Epidermal melanocyte (primary cell): Measurements from ENCODE around the gene MICAL3.

Experiments used
- DNase-seq: peaks from one replicate; pipeline ENCODE4 v3.0.0; 2011; ENCODE audit warnings: low spot score; ENCODE audit not compliant: insufficient read length

MICAL3 gene

DNA sequence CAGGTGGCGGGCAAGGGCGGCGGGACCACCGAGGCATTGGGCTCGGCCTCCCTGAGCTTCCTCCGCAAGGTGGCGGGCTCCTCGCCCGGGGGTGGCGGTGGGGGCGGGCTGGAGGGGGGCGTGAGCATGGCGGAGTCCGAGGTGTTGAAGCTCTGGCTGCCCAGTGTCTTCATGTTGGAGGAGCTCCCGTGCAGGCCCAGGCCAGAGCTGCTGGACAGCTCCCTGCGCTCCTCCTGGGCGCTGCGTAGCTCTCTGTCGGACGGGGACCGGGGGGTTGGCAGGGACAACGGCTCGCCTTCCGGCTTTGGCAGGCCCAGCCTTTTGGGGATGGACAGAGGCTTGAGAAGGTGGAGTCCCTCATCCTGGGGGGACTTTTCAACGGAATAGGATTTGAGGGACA is 206.2 kb downstream of the MICAL3 start:
- no peak for DNase-seq

DNA sequence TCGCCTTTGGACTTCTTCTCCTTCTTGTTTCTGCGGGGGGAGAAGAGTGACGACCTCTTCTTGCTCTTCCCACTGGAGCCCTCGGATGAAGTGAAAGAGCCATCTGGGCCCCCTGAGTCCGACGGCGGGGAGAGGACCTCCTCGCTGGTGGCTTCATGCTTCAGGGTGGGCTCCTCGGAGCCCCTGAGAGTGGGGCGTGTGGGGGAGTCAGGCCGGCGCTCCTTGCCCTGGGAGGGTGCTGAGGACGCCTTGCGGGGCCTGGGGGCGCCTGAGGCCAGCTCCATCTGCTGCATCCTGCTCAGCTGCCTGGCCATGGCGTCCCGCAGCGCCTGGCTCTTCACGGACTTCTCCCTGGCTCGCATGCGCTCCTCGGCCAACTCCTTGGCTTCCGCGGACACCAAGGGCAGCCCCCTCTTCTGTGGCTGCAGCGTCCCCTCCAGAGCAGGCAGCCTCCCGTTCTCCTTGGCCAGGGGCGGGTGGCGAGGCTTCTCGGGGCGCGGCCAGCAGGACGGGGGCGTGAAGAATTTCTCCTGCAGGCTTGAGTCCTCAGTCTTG is 206.8 kb downstream of the MICAL3 start:
- DNase-seq: no peak

DNA sequence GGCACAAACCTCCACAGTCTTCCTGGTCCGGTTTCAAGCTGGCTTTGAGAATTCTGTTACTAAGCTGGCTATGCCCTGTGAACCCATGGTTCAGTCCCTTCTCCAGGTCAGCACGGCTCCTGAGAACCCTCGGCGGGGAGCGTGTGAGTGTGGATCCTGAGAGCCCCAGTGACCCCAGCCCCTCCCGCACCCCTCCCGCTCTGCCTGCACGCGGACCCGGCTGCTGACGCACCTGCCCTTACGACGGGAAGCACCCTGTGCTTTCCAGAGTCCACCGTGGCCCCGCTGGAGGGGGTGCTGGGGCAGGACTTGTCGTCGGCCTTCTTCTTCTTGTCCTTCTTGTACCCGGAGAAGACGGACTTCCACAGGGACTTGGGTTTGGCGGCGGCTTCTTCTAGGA is 207.3 kb downstream of the MICAL3 start:
- DNase-seq: no peak

DNA sequence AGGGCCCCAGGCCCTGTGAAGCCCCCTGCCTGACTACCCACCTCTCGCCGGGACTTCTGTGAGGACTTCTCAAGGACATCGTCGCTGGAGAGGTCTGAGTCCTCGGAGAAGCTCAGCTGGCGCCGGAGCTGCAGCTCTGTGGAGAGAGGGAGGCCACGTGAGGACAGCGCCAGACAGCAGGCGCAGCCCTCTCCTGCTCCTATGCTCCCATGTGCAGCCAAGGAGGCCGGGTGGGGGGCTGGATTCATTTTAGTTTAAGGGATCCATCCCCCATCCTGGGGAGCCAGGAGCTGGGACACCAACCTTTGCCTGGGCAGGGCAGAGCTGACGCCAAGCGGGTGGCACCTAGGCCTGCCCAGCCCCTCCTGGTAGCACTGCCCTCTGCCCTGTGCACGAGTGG is 207.7 kb downstream of the MICAL3 start:
- DNase-seq: no peak

DNA sequence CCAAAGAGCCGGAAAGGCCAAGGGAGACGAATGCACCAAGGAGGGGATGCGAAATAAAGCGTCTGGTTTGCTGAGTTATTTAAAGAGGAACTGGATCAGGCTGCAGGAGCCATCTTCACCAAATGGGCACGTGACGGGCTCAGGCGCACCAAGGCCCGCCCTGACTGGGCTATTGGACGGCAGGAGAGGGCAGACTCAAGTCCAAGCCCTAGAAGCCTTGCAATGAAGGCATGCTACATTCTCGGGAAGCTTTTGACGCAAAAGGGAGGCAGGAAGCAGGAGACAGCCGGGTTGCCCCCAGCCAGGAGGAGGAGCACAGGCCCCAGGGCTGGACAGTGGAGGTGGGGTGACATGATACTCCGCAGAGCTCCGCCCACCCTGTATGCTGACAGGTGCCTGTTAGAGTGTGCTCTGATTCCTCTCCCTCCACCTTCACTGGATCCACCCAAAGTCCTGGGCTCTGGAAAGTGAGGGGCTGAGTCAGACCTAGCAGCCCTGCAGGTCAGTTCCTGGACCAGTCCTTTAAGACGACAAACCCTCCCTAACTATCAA is 208.6 kb downstream of the MICAL3 start:
- DNase-seq: no peak

DNA sequence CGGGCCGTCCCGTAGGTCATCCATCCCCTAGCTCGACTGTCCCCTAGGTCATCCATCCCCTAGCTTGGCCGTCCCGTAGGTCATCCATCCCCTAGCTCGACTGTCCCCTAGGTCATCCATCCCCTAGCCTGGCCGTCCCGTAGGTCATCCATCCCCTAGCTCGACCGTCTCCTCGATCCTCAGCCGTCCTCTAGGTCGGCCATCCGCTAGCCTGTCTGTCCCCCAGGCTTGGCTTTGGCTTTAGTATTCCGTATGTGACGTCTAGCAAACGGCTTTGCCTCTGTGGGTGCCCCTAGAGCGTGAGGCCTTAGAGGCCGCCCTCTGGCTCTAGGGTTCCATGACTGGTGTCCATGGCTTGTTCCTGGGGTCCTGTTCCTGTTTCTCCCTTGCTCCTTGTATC is 209.5 kb downstream of the MICAL3 start:
- DNase-seq: no peak

DNA sequence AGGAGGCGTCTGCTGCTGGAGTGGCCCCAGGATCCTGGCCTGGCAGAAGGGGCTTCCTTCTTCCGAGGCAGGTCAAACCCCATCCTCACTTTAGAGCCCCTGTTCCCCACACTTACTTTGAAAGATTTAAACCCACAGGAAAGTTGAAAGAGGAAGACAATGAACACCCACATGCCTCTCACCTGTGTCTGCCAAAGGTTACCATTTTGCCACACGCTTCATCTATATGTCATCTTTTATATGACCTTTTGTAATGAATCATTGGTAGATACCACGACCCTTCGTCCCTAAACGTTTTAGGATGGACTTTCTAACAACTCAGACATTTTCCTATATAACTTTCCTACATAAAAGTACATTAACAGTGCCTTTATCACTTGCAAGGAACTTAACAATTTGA is 210.3 kb downstream of the MICAL3 start:
- no peak for DNase-seq

DNA sequence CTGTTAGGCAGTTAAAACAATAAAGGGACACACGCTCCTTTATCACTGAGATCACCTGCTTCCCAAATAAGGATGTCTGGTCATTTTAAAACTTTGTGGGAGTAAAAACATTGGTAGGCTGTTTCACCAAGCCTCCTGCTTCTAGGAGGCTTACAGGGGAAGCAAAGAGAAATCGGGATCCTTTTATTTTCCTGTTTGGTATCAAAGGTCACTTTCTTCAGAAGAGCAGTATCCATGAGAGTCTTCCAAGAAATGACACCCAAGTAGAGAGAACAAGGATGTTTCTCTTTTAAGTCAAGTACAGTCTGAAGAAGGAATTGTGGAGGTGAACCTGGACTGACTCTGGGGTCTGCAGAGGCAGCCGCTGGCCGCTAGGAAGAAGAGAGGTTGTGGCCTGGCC is 213.2 kb downstream of the MICAL3 start:
- no peak for DNase-seq

DNA sequence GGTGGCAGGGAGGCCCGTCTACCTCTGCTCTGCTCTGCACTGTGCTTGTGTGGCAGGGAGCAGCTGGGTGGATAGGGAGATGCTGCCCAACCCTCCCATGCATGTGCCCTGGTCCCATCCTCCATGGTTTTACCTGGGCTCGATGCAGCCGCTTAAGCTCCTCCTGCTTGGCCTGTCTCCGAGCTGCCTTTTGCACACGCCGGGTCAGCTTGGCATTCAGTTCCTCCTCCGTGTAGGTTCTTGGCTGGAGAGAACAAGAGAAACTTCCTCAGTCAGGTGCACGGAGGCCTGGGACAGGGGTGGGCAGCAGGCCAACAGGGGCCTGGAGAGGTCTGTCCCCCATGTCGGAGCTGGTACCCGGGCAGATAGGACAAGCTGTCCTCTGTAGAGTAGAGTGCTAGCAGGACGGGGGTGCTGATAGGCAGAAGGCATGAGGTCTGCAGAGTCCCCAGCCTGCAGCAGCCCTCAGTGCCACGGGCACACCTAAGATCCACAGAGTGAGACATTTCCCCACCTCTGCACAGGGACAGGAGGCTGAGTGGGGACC is 213.7 kb downstream of the MICAL3 start:
- no peak for DNase-seq

DNA sequence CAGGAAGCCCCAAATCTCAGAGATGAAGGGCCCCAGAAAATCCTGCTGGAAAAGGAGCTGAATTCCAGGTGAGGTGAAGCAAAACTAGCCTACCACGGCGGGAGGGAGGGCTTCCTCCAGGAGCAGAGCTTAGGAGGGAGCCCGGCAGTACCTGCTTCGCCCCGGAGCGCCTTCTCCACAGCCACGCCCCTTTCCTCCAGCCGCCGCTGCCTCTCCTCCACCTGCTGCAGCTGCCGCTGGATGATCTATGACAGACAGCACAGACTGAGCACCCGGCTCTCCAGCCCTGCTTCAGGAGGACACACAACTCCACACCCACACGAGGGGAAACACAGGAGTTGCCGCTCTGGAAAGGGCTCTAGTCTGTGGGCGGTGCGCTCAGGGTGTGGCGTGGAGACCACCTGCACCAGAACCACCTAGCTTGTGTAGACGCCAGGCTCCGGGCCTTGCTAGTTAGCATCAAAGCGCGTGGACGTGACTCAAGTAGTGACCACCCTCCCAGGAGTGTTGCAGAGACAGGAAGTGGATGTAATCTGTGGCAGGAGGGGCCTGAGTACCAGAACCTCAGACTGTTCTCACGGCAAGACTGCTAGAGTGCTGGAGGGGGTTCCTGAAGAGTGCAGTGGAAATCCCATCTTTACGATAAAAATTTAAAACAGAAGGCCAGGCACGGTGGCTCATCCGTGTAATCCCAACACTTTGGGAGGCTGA is 215.5 kb downstream of the MICAL3 start:
- no peak for DNase-seq

DNA sequence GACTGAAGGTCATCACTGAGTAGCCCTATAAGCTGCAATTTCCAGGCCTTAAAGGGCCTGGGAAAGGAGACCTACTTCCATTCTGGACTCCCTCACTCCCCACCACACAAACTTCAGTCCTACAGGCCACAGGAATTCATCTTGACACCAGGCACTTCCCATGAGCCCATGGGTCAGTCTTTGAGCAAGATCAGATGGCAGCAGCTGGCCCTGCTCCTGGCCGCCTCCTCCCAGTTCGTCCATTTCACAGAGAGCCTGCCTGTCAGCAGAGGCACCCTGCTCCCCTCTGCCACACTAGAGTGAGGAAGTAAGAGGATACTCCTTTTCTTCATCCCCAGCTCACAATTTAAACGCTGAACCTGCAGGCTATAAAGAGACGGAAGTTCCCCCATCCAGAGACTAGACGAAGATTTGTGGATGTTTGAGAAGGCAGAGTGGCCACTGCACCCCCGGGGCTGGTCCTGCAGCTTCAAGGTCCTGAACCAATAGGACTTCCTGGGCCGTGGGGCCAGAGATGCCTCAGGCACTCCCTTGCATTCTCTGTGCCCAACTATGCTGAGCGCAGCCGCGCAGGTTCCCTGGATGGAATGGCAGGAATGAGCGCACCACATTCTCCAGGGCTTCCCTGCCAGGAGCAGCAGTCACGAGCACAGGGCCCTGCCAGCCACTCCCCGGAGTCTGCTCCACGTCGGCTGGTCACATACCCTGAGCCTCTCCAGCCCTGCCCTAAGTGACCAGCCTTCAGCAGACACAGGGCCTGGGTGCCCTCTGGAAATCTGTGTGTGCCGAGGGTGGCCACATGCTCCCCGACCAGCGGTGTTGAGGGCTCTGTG is 216.6 kb downstream of the MICAL3 start:
- DNase-seq: no peak

DNA sequence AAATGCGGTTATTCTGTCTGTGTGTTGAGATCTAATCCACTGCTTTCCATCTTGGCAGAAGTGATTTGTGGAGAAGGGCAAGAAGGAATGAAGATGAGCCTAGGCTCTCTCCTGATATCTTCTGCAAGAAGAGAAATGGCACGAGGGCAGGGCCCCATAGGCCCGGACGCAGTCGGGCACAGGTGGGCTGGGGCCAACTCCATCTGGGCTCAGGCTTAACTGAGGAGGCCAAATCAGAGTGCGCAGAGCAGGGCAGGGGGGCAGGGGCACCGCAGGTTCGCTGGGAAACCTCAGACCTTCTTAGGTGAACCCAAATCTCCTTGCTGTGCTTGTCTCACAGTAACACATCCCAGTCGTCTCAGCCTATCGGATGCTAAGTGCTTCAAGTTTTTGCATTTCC is 217.3 kb downstream of the MICAL3 start:
- DNase-seq: no peak

DNA sequence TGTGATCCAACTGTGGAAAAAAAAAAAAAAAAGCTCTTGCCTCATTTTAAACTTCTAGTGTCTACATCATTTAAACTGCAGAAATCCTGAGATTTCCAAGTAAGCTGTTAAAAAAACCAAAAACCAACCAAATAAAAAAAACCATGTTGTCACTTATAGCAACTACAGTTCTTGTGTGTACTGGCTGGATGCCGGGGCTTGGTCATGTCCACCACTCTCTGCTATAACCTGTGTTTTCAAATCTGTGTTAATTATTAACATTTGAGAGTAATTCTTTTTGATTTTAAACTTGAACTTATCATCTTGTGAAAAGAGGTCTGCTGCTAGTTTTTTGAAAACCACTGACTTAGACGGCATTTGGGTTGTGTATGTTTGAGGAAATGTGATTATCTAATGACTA is 217.9 kb downstream of the MICAL3 start:
- no peak for DNase-seq

DNA sequence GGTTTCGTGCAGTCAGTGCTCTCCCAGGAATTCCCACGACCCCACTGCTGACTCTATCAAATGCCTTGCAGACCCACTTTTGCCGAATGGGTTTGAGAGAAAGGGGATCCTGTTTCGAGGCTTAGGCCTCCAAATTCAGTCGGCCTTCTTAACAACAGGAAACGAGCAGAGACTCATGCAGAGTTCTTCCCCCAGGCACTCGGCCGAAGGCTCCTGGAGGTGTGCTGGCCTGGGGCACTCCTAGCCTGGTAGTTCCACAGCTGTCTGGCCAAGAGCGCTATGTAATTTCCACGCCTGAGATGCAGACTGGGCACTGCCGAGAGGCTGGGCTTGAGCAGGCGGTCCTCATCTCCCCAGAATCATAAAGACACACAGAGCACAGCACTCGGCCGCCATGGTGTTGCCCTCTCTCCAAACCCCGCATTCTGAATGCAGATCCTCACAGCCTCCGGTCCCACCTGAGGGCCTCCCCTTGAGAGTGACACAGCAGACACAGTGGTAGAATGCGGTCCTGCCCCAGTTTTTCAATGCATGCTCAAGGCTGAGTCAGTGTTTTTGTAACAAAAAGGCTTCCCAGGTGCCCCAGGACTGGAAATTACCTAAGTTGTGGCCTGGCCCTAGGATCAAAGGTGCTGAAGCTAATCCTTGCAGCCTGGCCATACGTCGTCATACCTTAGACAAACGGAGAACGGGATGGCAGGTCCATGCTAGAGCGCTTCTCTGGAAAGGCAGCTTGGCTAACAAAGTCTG is 219.9 kb downstream of the MICAL3 start:
- no peak for DNase-seq

DNA sequence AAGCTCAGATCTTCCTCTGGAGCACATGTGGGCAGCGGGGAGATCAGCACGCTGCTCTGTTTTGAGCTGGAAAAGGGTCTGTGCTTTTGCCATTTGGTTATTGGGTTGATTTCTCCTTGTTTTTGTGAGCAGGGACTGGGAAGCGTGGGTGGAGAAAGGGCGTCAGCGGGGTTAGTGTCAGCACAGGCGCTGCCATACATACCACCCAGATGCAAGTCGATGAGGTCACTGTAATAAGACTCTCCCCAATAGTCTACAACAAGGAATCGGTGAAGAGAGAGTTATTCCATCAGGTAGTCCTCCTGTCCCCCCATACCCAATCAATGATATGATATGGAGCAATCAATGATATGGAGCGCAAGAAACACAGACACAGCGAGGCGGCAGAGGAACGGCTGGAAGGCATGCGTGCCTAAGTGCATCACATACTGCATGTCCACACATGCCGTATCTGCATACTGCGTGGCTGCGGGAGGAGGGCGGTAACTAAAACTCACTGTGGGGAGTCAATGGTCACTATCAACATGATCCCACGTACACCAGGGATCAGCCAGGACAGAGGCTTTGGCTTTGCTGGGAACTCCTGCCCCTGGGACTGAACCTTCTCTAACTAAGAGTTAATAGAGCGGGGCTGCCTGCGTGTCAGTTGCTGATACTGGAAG is 220.6 kb downstream of the MICAL3 start:
- DNase-seq: no peak

DNA sequence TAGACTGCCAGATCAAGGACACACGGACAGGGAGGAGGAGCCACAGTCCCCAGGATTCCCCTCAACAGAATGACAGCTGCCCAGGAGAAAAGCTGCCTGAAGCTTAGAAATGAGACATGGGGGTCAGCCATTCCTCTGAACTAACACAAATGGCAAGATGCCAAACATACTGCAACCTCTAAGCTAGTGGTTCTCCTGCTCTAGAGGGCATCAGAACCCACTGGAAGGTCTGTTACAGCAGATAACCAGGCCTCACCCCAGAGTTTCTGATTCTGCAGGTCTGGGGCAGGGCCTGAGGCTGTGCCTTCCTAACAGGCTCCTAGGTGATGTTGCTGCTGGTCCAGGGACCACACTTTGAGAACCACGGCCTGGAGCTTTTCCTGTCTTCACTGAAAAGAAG is 221.5 kb downstream of the MICAL3 start:
- no peak for DNase-seq

DNA sequence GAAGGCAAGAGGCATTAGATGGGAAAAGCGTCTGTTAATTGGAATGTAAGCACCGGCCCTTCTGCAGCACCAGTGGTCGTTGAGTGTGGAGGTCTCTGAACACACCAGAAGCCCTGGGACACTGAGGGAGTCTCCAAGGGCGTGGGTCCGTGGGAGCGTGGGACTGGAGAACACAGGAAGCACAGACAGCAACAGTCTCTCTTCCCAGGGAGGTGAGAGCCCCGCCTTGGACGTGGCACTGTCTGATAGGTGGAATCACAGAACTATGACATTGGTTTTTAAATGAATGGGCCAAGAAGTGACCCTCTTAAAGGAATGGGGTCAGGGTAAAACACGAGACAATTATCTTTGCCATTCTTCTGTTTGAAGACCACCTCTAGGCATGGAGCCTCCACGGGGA is 221.9 kb downstream of the MICAL3 start:
- no peak for DNase-seq

DNA sequence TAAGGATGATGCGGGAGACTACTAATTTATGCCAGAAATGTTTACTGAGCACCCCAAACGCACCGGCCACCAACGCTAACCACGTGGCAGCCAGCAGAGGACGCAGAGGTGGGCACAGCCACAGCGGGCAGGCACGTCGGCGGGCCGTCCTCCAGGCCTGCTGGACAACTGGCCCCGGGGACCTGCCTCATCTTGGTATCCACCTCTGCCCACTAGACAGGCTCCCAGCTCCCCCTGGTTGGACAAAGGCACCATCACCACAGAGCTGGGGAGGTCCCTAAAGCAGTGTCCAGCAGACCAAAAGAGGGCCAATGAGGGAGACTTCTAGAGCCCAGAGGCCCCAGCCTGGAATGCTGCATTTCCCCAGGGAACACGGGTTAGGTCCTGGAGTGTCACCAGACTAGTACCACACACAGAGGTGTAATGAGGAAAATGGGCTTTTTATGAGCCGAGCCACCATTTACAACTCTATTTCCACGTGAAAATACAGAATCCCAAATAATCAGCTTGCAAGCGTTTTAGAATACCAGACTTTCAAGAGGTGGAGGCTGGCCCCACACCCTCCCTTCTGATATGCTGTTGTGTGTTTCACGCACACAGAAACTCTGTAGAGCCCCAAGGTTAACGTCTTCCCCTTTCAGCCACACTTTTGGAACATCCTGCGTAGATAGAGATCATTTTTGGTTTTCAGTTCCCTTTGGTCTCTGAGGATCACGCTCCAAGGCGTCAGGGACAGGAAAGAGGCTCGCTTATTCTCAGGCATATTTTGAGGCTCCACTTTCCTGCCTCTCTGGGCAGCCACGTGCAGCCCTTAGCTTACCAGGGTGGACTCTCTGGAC is 226.4 kb downstream of the MICAL3 start:
- no peak for DNase-seq

DNA sequence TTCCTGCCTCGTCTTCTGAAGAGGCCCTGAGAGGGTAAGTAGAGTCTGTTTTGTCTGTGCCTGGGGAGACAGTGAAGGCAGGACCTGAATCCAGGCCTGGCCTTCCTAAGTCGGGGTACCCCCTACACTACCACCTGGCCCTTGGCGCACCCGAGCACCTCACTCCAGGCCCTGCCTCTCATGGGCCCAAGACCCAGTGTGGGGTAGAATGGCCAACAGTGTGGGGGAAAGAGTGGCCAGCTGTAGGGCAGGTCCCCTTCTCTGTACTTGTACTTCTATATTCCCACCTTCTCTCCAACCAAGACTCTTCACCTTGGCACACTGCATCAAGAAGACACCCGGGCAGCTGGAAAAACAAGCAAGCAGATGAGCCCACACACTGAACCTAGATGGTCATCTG is 227.7 kb downstream of the MICAL3 start:
- DNase-seq: no peak
